Fibroblast of pulmonary artery (primary cell): Measurements from ENCODE around the gene CD276.

ENCODE experiments used
- DNase-seq: peaks from one replicate; pipeline ENCODE4 v3.0.0-alpha.2; 2010; ENCODE audit warnings: low read depth
- H3K4me3 ChIP-seq: replicated peaks from 2 replicates; pipeline ENCODE4 v1.5.1; 2011; ENCODE audit warnings: low read depth, mild to moderate bottlenecking, control low read depth, low read length, moderate library complexity
- TF ChIP-seq, protein P1 (sequence below): IDR thresholded peaks from 2 replicates; pipeline ENCODE4 v1.5.1; 2011; ENCODE audit warnings: mild to moderate bottlenecking, control low read depth, low read length, inconsistent platforms; ENCODE audit errors: missing control alignments

The CD276 gene

DNA sequence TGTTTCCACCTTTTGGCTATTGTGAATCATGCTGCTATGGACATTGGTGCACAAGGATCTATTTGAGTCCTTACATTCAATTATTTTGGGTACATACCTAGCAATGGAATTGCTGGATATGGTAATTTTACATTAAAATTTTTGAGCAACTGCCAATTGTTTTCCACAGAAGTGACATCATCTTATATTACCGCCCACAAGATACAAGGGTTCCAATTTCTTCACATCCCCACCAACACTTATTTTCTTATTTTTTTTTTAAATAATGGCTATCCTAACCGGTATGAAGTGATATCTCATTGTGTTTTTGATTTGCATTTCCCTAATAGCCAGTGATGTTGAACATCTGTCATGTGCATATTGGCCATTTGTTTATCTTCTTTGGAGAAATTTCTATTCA, 28.5 kb upstream of the CD276 start:
- no peak for DNase-seq
- no peak overlapping the region for H3K4me3 ChIP-seq
- TF ChIP-seq, protein P1, sequence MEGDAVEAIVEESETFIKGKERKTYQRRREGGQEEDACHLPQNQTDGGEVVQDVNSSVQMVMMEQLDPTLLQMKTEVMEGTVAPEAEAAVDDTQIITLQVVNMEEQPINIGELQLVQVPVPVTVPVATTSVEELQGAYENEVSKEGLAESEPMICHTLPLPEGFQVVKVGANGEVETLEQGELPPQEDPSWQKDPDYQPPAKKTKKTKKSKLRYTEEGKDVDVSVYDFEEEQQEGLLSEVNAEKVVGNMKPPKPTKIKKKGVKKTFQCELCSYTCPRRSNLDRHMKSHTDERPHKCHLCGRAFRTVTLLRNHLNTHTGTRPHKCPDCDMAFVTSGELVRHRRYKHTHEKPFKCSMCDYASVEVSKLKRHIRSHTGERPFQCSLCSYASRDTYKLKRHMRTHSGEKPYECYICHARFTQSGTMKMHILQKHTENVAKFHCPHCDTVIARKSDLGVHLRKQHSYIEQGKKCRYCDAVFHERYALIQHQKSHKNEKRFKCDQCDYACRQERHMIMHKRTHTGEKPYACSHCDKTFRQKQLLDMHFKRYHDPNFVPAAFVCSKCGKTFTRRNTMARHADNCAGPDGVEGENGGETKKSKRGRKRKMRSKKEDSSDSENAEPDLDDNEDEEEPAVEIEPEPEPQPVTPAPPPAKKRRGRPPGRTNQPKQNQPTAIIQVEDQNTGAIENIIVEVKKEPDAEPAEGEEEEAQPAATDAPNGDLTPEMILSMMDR: no peak

GRCh38 chr15:73658645-73659044, 25.5 kb upstream of the CD276 start:
- no peak overlapping the region for H3K4me3 ChIP-seq
- DNase-seq: no peak
- TF ChIP-seq, protein P1: no peak

- peak; percentile 16 for DNase-seq
- TF ChIP-seq, protein P1: no peak
These were observed 23.7 kb upstream of the CD276 start for GRCh38 chr15:73660455-73660854.

DNA sequence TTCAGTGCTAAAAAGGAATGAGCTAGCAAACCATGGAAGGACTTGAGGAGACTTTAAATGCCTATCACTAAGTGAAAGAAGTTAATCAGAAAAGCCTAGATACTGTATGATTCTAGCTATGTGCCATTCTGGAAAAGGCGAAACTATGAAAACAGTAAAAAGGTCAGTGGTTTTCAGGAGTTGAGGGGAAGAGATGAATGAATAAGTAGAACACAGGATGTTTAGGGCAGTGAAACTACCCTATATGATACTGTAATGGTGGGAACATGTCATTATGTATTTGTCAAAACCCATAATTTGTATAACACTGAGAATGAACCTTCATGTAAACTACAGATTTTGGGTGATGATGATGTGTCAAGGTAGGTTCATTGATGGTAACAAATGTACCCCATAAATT, 9.6 kb upstream of the CD276 start:
- TF ChIP-seq, protein P1: no peak
- H3K4me3 ChIP-seq: no peak overlapping the region
- DNase-seq: no peak

More at GRCh38 chr15:73660455-73660854, 23.7 kb upstream of the CD276 start:
- no peak overlapping the region for H3K4me3 ChIP-seq

- TF ChIP-seq, protein P1: peak; percentile 94
- peak; percentile 77 for DNase-seq
- H3K4me3 ChIP-seq: no peak overlapping the region
These were observed 7.0 kb upstream of the CD276 start for GRCh38 chr15:73677146-73677607.

- TF ChIP-seq, protein P1: no peak
- no peak overlapping the region for H3K4me3 ChIP-seq
- DNase-seq: no peak
These were observed 6.5 kb upstream of the CD276 start for GRCh38 chr15:73677733-73678132.

DNA sequence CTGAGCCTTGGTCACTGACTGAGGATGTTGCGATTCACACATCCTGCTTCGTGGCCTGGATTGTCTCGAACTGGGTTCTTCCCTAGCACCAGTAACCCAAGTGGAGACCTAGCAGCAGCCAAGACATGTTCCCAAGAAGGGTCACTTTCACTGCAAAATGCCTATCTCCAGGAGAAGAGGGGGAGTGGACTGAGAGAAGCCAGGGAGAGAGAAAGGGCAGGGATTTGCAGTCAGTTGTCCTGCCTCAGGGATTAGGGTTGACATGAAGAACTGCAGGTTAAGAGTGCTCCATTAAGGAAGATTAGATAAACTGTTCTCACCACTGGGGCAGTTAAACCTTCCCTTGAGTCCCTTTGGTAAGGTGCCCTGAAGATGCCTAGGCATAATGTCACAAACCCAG, 5.7 kb upstream of the CD276 start:
- TF ChIP-seq, protein P1: no peak
- H3K4me3 ChIP-seq: no peak overlapping the region

More for the DNA sequence above, 5.7 kb upstream of the CD276 start:
- no peak for DNase-seq
